DND-41 (cell line): ENCODE data around the gene AKR1C2.

ENCODE experiments used
- CTCF ChIP-seq: IDR thresholded peaks from 2 replicates; pipeline ENCODE4 v1.5.1; 2012; ENCODE audit warnings: borderline replicate concordance, low read length, moderate library complexity, mild to moderate bottlenecking; ENCODE audit not compliant: poor library complexity, severe bottlenecking; ENCODE audit errors: extremely low read depth
- EZH2 ChIP-seq: IDR thresholded peaks from 3 replicates; pipeline ENCODE4 v1.6.1; 2012; ENCODE audit warnings: borderline replicate concordance, low read depth, mild to moderate bottlenecking, moderate library complexity, low read length, inconsistent platforms; ENCODE audit not compliant: severe bottlenecking

- no peak for TF ChIP-seq CTCF
- TF ChIP-seq EZH2 = no peak
Measured at GRCh38 chr10:5040781-5041470, 37.3 kb upstream of the AKR1C2 start.
